Measurements from ENCODE around the gene TNP2. TPM values are rescaled to one million over a fixed set of nuclear protein-coding genes. Genes with fewer than 3 reads are reported as not detected.

The TNP2 gene
- total and polyA plus RNA-seq, 9 of the 15 experiments (the other 6 are each of a cell fraction or from before 2014, with no cell fraction given), result not detected

DNA sequence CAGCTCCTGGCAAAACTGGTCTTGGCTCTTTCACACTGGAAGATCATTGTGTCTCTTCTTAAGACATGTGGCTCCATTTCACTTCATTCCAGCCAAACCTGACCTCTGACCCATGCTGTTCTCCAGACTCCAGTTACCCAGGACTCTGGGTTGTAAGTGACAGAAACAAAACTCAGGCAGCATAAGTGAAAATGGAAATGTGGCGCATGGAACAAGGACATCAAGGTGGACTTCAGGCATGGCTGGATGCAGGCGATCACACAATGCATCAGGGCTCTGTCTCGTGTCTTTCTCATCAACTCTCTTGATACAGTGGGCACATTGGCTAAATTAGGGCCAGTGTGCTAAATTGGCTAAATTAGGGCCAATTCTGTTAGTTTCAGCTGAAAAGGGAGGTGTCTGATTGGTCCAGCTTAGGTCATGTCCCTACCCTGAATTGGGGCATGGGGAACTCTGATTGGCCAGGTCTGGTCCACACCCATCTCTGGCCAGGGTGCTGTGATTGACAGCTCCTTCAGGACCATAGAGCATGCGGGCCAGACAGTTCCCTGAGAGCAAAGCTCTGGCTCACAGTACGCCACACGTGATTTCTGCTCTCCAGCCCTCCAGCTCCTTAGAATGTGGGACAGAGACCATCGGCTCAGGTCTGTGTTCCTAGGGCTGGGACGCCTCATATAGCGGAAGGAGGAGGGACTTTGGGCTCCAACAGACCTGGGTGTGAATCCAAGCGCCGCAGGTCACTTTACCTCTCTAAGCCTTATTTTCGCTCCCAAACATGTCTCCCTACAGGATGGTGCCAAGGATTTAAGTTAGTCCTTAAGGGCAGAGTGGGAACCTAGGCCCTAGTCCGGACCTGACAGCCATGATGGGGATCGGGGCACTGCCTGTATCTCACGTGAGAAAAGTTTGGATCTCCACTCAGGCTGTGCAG is 30.6 kb downstream of the TNP2 start (continued):
- TF ChIP-seq, protein P1, sequence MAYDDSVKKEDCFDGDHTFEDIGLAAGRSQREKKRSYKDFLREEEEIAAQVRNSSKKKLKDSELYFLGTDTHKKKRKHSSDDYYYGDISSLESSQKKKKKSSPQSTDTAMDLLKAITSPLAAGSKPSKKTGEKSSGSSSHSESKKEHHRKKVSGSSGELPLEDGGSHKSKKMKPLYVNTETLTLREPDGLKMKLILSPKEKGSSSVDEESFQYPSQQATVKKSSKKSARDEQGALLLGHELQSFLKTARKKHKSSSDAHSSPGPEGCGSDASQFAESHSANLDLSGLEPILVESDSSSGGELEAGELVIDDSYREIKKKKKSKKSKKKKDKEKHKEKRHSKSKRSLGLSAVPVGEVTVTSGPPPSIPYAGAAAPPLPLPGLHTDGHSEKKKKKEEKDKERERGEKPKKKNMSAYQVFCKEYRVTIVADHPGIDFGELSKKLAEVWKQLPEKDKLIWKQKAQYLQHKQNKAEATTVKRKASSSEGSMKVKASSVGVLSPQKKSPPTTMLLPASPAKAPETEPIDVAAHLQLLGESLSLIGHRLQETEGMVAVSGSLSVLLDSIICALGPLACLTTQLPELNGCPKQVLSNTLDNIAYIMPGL (CRISPR knock-in tag; IDR thresholded peaks at IDR 0.05), result no peak
- TF ChIP-seq PTRF (tag; IDR thresholded peaks at IDR 0.05) (no peak), FOXJ3 (CRISPR knock-in tag; IDR thresholded peaks at IDR 0.05) (no peak), NR2C1 (IDR thresholded peaks at IDR 0.05) (0 out of 2 replicates have a peak, but pooled peaks have one; percentile 39), NR2C1 (tag; IDR thresholded peaks at IDR 0.05) (0 out of 2 replicates have a peak, but pooled peaks have one; percentile 24), RBM15 (IDR thresholded peaks at IDR 0.05; ENCODE audit: insufficient read depth, low read length) (no peak), THRAP3 (IDR thresholded peaks at IDR 0.05; ENCODE audit: borderline replicate concordance) (no peak), TGIF2 (CRISPR knock-in tag; IDR thresholded peaks at IDR 0.05) (no peak), CHD2 (IDR thresholded peaks at IDR 0.05; ENCODE audit: low read depth, low read length) (no peak), ZNF778 (CRISPR knock-in tag; IDR thresholded peaks at IDR 0.05) (no peak)
- TF ChIP-seq, protein P2, sequence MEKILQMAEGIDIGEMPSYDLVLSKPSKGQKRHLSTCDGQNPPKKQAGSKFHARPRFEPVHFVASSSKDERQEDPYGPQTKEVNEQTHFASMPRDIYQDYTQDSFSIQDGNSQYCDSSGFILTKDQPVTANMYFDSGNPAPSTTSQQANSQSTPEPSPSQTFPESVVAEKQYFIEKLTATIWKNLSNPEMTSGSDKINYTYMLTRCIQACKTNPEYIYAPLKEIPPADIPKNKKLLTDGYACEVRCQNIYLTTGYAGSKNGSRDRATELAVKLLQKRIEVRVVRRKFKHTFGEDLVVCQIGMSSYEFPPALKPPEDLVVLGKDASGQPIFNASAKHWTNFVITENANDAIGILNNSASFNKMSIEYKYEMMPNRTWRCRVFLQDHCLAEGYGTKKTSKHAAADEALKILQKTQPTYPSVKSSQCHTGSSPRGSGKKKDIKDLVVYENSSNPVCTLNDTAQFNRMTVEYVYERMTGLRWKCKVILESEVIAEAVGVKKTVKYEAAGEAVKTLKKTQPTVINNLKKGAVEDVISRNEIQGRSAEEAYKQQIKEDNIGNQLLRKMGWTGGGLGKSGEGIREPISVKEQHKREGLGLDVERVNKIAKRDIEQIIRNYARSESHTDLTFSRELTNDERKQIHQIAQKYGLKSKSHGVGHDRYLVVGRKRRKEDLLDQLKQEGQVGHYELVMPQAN (IDR thresholded peaks at IDR 0.05; ENCODE audit: borderline replicate concordance), result no peak; the same call in 1 of the 2 replicates
- TF ChIP-seq, protein P3, sequence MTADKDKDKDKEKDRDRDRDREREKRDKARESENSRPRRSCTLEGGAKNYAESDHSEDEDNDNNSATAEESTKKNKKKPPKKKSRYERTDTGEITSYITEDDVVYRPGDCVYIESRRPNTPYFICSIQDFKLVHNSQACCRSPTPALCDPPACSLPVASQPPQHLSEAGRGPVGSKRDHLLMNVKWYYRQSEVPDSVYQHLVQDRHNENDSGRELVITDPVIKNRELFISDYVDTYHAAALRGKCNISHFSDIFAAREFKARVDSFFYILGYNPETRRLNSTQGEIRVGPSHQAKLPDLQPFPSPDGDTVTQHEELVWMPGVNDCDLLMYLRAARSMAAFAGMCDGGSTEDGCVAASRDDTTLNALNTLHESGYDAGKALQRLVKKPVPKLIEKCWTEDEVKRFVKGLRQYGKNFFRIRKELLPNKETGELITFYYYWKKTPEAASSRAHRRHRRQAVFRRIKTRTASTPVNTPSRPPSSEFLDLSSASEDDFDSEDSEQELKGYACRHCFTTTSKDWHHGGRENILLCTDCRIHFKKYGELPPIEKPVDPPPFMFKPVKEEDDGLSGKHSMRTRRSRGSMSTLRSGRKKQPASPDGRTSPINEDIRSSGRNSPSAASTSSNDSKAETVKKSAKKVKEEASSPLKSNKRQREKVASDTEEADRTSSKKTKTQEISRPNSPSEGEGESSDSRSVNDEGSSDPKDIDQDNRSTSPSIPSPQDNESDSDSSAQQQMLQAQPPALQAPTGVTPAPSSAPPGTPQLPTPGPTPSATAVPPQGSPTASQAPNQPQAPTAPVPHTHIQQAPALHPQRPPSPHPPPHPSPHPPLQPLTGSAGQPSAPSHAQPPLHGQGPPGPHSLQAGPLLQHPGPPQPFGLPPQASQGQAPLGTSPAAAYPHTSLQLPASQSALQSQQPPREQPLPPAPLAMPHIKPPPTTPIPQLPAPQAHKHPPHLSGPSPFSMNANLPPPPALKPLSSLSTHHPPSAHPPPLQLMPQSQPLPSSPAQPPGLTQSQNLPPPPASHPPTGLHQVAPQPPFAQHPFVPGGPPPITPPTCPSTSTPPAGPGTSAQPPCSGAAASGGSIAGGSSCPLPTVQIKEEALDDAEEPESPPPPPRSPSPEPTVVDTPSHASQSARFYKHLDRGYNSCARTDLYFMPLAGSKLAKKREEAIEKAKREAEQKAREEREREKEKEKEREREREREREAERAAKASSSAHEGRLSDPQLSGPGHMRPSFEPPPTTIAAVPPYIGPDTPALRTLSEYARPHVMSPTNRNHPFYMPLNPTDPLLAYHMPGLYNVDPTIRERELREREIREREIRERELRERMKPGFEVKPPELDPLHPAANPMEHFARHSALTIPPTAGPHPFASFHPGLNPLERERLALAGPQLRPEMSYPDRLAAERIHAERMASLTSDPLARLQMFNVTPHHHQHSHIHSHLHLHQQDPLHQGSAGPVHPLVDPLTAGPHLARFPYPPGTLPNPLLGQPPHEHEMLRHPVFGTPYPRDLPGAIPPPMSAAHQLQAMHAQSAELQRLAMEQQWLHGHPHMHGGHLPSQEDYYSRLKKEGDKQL (CRISPR knock-in tag; IDR thresholded peaks at IDR 0.05; ENCODE audit: borderline replicate concordance), result no peak
- TF ChIP-seq, protein P4, sequence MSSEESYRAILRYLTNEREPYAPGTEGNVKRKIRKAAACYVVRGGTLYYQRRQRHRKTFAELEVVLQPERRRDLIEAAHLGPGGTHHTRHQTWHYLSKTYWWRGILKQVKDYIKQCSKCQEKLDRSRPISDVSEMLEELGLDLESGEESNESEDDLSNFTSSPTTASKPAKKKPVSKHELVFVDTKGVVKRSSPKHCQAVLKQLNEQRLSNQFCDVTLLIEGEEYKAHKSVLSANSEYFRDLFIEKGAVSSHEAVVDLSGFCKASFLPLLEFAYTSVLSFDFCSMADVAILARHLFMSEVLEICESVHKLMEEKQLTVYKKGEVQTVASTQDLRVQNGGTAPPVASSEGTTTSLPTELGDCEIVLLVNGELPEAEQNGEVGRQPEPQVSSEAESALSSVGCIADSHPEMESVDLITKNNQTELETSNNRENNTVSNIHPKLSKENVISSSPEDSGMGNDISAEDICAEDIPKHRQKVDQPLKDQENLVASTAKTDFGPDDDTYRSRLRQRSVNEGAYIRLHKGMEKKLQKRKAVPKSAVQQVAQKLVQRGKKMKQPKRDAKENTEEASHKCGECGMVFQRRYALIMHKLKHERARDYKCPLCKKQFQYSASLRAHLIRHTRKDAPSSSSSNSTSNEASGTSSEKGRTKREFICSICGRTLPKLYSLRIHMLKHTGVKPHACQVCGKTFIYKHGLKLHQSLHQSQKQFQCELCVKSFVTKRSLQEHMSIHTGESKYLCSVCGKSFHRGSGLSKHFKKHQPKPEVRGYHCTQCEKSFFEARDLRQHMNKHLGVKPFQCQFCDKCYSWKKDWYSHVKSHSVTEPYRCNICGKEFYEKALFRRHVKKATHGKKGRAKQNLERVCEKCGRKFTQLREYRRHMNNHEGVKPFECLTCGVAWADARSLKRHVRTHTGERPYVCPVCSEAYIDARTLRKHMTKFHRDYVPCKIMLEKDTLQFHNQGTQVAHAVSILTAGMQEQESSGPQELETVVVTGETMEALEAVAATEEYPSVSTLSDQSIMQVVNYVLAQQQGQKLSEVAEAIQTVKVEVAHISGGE (CRISPR knock-in tag; IDR thresholded peaks at IDR 0.05), result no peak

All from K562 (cell line).